ENCODE measurements around the gene NXN.
A peak's percentile ranks its signal among the peaks of the same experiment; 100 is the strongest.
"Not testable (repeated sequence)": the region's sequence is repeated elsewhere in the genome, so short reads cannot be mapped to it uniquely, and the experiment has no call there.

The NXN gene

DNA sequence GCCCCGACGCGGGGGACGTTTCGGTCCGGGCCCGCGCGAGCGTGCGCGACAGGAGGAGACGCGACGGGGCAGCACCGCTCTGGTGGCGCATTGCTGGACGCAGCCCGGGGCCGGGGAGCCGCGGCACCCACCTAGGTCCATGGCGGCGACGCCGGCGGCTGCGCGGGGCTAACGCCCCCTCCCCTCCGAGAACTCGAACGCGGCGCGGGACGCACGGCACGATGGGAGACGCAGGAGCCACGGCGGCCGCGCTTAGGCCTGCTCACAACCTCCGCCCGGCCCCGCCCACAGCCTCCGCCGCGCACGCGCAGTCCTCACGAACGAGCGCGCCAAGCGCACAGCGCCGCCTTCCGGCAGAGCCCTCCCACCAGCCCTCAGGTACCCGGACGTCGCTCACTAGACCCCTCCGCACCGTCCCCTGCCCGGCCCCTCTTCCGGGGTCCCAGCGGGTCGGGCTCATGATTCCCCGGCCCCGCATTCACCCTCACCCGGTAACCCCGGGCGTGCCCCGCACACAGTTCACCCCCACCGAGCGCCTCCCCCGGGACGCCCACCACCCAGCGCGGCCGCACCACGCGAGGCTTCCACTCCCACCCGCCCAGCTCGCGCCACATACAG is 227.5 kb downstream of the NXN start, which contains the start of gene GEMIN4:
Gene GEMIN4, minus strand, starts transcription at position 263 of the 618 bp plus-strand sequence. Its CDS starts 122 bp downstream, at position 141.
- peak; percentile 64 for DNase-seq

DNA sequence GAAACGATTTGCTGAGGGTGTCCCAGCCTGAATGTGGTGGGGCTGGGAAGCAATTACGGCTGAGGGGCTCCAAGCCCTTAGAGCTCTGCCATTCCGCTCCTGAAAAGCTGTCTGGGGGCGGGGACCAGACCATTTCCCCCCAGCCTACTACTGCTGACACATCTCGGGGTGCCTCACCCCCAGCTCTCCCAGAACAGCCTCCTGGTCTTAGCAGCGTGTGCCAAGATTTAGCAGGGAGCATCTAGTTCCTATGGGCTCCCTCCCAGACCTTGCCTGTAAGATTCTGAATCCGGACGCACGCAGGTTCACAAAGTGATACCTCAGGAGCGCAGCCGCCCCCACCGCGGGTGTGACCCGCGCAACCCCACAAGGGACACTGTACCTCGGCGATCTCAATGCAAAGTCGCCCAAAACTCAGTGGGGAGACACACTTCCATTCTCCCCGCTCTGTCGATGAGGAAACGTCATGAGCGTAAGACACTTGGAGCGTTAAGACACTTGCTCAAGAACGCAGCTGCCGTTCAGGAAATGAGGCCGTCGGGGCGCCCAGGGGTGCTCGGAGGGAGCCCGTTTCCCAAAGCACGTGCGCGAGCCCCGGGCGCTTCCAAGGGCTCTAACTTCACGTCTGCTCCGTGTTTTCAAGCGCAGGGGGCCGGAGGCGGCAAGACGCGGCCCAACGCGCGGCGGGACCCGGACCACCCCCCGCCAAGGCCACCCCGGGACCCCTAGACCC is 228.1 kb downstream of the NXN start:
- DNase-seq, result no peak

DNA sequence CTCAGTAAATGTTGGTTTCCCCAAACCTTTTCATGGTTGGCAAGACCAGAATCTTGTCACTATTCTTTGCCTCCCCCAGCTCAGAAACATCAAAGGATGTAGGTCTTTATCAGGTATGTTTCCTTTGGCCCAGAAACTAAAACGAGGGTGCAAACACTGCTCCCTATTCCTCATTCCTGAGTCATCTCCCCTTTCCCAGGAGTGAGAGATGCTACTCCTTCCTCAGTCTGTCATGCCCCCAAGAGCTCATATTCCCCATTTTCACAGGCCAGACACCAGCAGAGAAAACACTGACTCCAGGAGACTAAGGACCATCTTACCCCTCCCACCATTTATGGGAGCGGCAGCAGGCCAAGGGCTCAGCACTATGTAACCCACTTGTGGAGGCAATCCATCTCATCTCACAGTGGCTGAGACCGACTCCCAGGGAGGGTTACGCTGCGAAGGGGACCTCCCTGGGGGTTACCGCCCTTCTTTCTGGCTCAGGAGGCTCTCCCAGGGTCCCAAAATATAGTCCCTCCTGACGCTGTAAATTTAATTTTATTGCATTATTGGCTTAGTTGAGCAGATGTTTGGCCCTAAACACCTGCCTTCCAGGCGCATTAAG is 229.0 kb downstream of the NXN start:
- DNase-seq, result no peak

DNA sequence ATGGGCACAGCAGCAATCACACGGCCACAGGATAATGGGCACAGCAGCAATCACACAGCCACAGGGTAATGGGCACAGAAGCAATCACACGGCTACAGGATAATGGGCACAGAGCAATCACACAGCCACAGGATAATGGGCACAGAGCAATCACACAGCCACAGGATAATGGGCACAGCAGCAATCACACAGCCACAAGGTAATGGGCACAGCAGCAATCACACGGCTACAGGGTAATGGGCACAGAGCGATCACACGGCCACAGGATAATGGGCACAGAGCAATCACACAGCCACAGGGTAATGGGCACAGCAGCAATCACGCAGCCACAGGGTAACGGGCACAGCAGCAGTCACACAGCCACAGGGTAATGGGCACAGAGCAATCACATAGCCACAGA is 230.2 kb downstream of the NXN start:
- not testable (repeated sequence) for DNase-seq
